Hepatocyte (in vitro differentiated cells): Measurements from ENCODE around the gene ST3GAL5. TPM values are rescaled to one million over a fixed set of nuclear protein-coding genes. Genes with fewer than 3 reads are reported as not detected.

Experiments used
- DNase-seq: peaks from one replicate; pipeline ENCODE4 v3.0.0-alpha.2; 2016; ENCODE audit warnings: low spot score
- H2AFZ ChIP-seq: fragments of 200-600 bp; sonication (generic); 2 replicates; pipeline ENCODE4 v1.6.0; 2016; ENCODE audit warnings: antibody characterized with exemption, mild to moderate bottlenecking
- H3K27ac ChIP-seq: fragments of 200-600 bp; sonication (generic); 2 replicates; pipeline ENCODE4 v1.5.1; 2016; ENCODE audit warnings: mild to moderate bottlenecking
- H3K27me3 ChIP-seq: fragments of 200-600 bp; sonication (generic); 2 replicates; pipeline ENCODE4 v1.6.1; 2016
- H3K36me3 ChIP-seq: fragments of 200-600 bp; sonication (generic); replicated peaks from 2 replicates; pipeline ENCODE4 v1.5.1; 2016; ENCODE audit warnings: low read depth; ENCODE audit not compliant: insufficient read depth
- H3K4me1 ChIP-seq: fragments of 200-600 bp; sonication (generic); 2 replicates; pipeline ENCODE4 v1.5.1; 2016; ENCODE audit warnings: mild to moderate bottlenecking, moderate library complexity; ENCODE audit not compliant: insufficient read depth
- H3K4me2 ChIP-seq: fragments of 200-600 bp; sonication (generic); 2 replicates; pipeline ENCODE4 v1.6.0; 2016
- H3K4me3 ChIP-seq: fragments of 200-600 bp; sonication (generic); 2 replicates; pipeline ENCODE4 v1.5.1; 2016; ENCODE audit warnings: mild to moderate bottlenecking
- H3K79me2 ChIP-seq: fragments of 200-600 bp; sonication (generic); 2 replicates; pipeline ENCODE4 v1.6.0; 2017; ENCODE audit warnings: mild to moderate bottlenecking
- H3K9me2 ChIP-seq: fragments of 200-600 bp; sonication (generic); replicated peaks from 2 replicates; pipeline ENCODE4 v1.6.0; 2017; ENCODE audit warnings: mild to moderate bottlenecking; ENCODE audit not compliant: insufficient read depth
- H3K9me3 ChIP-seq: fragments of 200-600 bp; sonication (generic); 2 replicates; pipeline ENCODE4 v1.5.1; 2016; ENCODE audit warnings: low read depth, mild to moderate bottlenecking
- H4K20me1 ChIP-seq: fragments of 200-600 bp; sonication (generic); 2 replicates; pipeline ENCODE4 v1.6.0; 2016; ENCODE audit warnings: mild to moderate bottlenecking; ENCODE audit not compliant: insufficient read depth, poor library complexity, severe bottlenecking
- EZH2 ChIP-seq: fragments of 200-600 bp; sonication (generic); IDR thresholded peaks from 2 replicates; pipeline ENCODE4 v1.6.1; 2016; ENCODE audit warnings: antibody characterized with exemption, mild to moderate bottlenecking, borderline replicate concordance
- EZH2phosphoT487 ChIP-seq: fragments of 200-600 bp; sonication (generic); IDR thresholded peaks from one replicate; pipeline ENCODE4 v1.6.1; 2018; ENCODE audit warnings: antibody characterized with exemption, mild to moderate bottlenecking, low read depth, moderate library complexity; ENCODE audit not compliant: unreplicated experiment, severe bottlenecking
- WGBS: methylation state at CpG from one replicate; pipeline ENCODE4 v1.1.6; 2016; ENCODE audit warnings: low lambda C conversion rate; ENCODE audit errors: missing lambda C conversion rate; 5-methylcytosine and 5-hydroxymethylcytosine counted together
- polyA plus RNA-seq: library from polyadenylated mRNA; unstranded; fragments of >200 nt; fragmentation: Nextera tagmentation; extraction: Ambion mirVana; gene quantifications from 2 replicates; pipeline ENCODE4 v1.2.1, GENCODE V29; 2016
- small RNA-seq: library from RNA; depleted of rRNA; stranded (forward); fragments of <200 nt; gene quantifications from one replicate; pipeline ENCODE3, GENCODE V24; 2014
- total RNA-seq: library from RNA; depleted of rRNA; stranded (reverse); fragments of >200 nt; gene quantifications from 2 replicates; pipeline ENCODE4 v1.2.3, GENCODE V29; 2014
- TF ChIP-seq, protein P1 (sequence below): fragments of 200-600 bp; sonication (generic); IDR thresholded peaks from 2 replicates; pipeline ENCODE4 v1.5.1; 2016; ENCODE audit warnings: antibody characterized with exemption, mild to moderate bottlenecking; ENCODE audit not compliant: poor library complexity

The ST3GAL5 gene
- total and polyA plus RNA-seq, 2 experiments from 2014 or later = 24.7 to 25.6 TPM

DNA sequence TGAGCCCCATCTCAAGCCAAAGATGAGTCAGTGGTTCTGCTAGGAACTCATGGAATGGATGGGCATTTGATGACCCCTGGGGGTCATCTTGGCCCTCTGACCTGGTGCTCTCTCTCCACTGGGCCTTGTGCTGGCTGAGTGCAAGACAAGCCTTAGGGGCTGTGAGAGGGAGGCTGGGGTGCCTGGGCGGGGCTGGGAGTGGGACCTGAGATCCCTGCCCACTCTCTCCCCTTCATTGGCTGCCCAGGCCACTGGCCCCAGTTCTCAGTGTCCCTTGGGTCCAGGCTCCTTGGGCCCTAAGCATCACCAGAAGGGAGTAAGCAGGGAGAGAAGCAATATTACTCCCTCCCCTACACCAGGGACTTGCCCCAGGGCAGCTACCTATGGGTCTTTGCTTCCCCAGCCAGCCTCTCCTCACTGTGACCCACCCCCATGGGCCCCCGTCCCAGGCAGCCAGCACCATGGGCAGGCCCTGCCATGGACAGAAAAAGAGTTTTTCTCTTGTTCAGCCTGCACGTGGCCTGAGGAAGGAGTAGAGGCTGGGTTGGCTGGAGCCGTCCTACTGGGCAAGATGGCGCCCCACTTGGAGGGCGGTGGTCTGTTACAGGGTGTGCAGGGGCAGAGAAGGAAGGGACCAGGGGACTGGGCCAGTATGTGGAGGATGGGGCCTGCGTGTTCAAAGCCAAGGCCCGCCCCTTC is 101.4 kb downstream of the ST3GAL5 start:
- no peak for DNase-seq
- Histone ChIP-seq H2AFZ (no peak overlapping the region), H3K79me2 (no peaks in the 10 kb centered on the region), H3K4me3 (no peak overlapping the region), H3K9me3 (no peaks in the 10 kb centered on the region), H3K27me3 (no peaks in the 10 kb centered on the region), H4K20me1 (no peaks in the 10 kb centered on the region), H3K27ac (no peak overlapping the region), H3K36me3 (no peaks in the 10 kb centered on the region), H3K4me2 (no peak overlapping the region), H3K9me2 (no peaks in the 10 kb centered on the region), H3K4me1 (peaks cover 15% of the 10 kb centered on the region)
- TF ChIP-seq EZH2 (no peak), EZH2phosphoT487 (no peak)
- TF ChIP-seq, protein P1, sequence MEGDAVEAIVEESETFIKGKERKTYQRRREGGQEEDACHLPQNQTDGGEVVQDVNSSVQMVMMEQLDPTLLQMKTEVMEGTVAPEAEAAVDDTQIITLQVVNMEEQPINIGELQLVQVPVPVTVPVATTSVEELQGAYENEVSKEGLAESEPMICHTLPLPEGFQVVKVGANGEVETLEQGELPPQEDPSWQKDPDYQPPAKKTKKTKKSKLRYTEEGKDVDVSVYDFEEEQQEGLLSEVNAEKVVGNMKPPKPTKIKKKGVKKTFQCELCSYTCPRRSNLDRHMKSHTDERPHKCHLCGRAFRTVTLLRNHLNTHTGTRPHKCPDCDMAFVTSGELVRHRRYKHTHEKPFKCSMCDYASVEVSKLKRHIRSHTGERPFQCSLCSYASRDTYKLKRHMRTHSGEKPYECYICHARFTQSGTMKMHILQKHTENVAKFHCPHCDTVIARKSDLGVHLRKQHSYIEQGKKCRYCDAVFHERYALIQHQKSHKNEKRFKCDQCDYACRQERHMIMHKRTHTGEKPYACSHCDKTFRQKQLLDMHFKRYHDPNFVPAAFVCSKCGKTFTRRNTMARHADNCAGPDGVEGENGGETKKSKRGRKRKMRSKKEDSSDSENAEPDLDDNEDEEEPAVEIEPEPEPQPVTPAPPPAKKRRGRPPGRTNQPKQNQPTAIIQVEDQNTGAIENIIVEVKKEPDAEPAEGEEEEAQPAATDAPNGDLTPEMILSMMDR = no peak
- 98% methylated on average over 8 of the region's 8 CpGs for WGBS

Small RNA genes within 50 kb of the gene (small RNA-seq; reads per million reads assigned to genes)
- not detected for gene RN7SKP83

Other genes starting within 250 kb of the ST3GAL5 start
- 13.0 and 27.6 TPM in 2 replicates for gene SFTPB, start 220.8 kb downstream of the ST3GAL5 start, total RNA-seq
- gene SFTPB, start 220.8 kb downstream of the ST3GAL5 start, polyA plus RNA-seq = 1.1 and 3.3 TPM in 2 replicates
- gene GNLY, start 194.6 kb downstream of the ST3GAL5 start, total RNA-seq = not detected in 2 replicates
- gene GNLY, start 194.6 kb downstream of the ST3GAL5 start, polyA plus RNA-seq = 1.0 TPM in 1 of 2 replicates, not detected in the other
- gene ATOH8, start 135.0 kb downstream of the ST3GAL5 start, total RNA-seq = 2.0 and 2.9 TPM in 2 replicates
- 1.3 and 2.1 TPM in 2 replicates for gene ATOH8, start 135.0 kb downstream of the ST3GAL5 start, polyA plus RNA-seq
- gene POLR1A, start 216.9 kb upstream of the ST3GAL5 start, total RNA-seq = 19.0 and 19.1 TPM in 2 replicates
- gene POLR1A, start 216.9 kb upstream of the ST3GAL5 start, polyA plus RNA-seq = 6.3 and 7.8 TPM in 2 replicates
- 78.6 and 92.1 TPM in 2 replicates for gene PTCD3, start 217.2 kb upstream of the ST3GAL5 start, total RNA-seq
- 54.2 and 59.2 TPM in 2 replicates for gene PTCD3, start 217.2 kb upstream of the ST3GAL5 start, polyA plus RNA-seq